Mesendoderm (in vitro differentiated cells): ENCODE results near the gene TTC39C.

Experiments used
- DNase-seq: peaks from one replicate; pipeline ENCODE4 v3.0.0; 2013
- H2AK5ac ChIP-seq: 2 replicates; pipeline ENCODE4 v1.6.1; 2013; ENCODE audit warnings: low read length, inconsistent platforms
- H2BK120ac ChIP-seq: 2 replicates; pipeline ENCODE4 v1.6.1; 2013; ENCODE audit warnings: low read depth, mild to moderate bottlenecking, low read length, moderate library complexity, mixed read lengths
- H2BK15ac ChIP-seq: replicated peaks from 2 replicates; pipeline ENCODE4 v1.6.1; 2013; ENCODE audit warnings: low read depth, mild to moderate bottlenecking, moderate library complexity
- H2BK5ac ChIP-seq: 2 replicates; pipeline ENCODE4 v1.6.1; 2013; ENCODE audit warnings: low read length, inconsistent platforms
- H3K18ac ChIP-seq: 2 replicates; pipeline ENCODE4 v1.6.1; 2013; ENCODE audit warnings: mild to moderate bottlenecking, low read length, mixed read lengths
- H3K23ac ChIP-seq: one replicate; pipeline ENCODE4 v1.6.1; 2013; ENCODE audit warnings: low read length
- H3K27ac ChIP-seq: 2 replicates; pipeline ENCODE4 v1.5.1; 2013; ENCODE audit warnings: low read depth, mild to moderate bottlenecking, inconsistent platforms, low read length, moderate library complexity
- H3K27me3 ChIP-seq: 2 replicates; pipeline ENCODE4 v1.6.1; 2013; ENCODE audit warnings: low read length, control low read depth, mild to moderate bottlenecking, inconsistent platforms; ENCODE audit not compliant: insufficient read depth, poor library complexity
- H3K36me3 ChIP-seq: 2 replicates; pipeline ENCODE4 v1.6.1; 2013; ENCODE audit warnings: low read length, inconsistent platforms; ENCODE audit not compliant: control insufficient read depth, insufficient read depth
- H3K4ac ChIP-seq: one replicate; pipeline ENCODE4 v1.6.1; 2013; ENCODE audit warnings: low read depth, mild to moderate bottlenecking, low read length, moderate library complexity
- H3K4me1 ChIP-seq: 2 replicates; pipeline ENCODE4 v1.6.1; 2013; ENCODE audit warnings: low read depth, low read length, inconsistent platforms; ENCODE audit not compliant: control insufficient read depth
- H3K4me2 ChIP-seq: 2 replicates; pipeline ENCODE4 v1.6.1; 2013; ENCODE audit warnings: low read length
- H3K4me3 ChIP-seq: 2 replicates; pipeline ENCODE4 v1.5.1; 2013; ENCODE audit warnings: mild to moderate bottlenecking, low read length
- H3K56ac ChIP-seq: one replicate; pipeline ENCODE4 v1.6.1; 2013; ENCODE audit warnings: low read length
- H3K79me1 ChIP-seq: 2 replicates; pipeline ENCODE4 v1.6.1; 2013; ENCODE audit warnings: low read length, inconsistent platforms
- H3K79me2 ChIP-seq: 2 replicates; pipeline ENCODE4 v1.6.1; 2013; ENCODE audit warnings: mild to moderate bottlenecking, low read length; ENCODE audit not compliant: control insufficient read depth, insufficient read depth
- H3K9ac ChIP-seq: 2 replicates; pipeline ENCODE4 v1.6.1; 2013; ENCODE audit warnings: low read length, inconsistent platforms
- H4K5ac ChIP-seq: one replicate; pipeline ENCODE4 v1.6.1; 2013; ENCODE audit warnings: low read length
- H4K8ac ChIP-seq: one replicate; pipeline ENCODE4 v1.6.1; 2013; ENCODE audit warnings: low read depth, mild to moderate bottlenecking, control low read depth, low read length, moderate library complexity
- WGBS: extraction: QIAGEN DNeasy Blood & Tissue Kit; methylation state at CpG from one replicate; pipeline ENCODE4 v1.1.7; 2013; ENCODE audit warnings: low lambda C conversion rate, missing lambda C conversion rate; ENCODE audit not compliant: insufficient coverage; ENCODE audit errors: extremely low coverage; 5-methylcytosine and 5-hydroxymethylcytosine counted together

Gene TTC39C

GRCh38 chr18:23970161-23971096 is 44.1 kb upstream of the TTC39C start:
- Histone ChIP-seq H2BK120ac (no peak overlapping the region), H3K9ac (no peak overlapping the region), H3K4me1 (no peaks in the 10 kb centered on the region), H3K18ac (no peak overlapping the region), H2BK15ac (no peak overlapping the region), H3K23ac (no peak overlapping the region), H3K4ac (no peak overlapping the region), H3K27me3 (no peaks in the 10 kb centered on the region), H4K5ac (no peak overlapping the region), H2AK5ac (no peak overlapping the region), H3K79me1 (no peaks in the 10 kb centered on the region), H3K4me2 (no peak overlapping the region), H3K36me3 (no peaks in the 10 kb centered on the region), H3K27ac (no peak overlapping the region), H3K4me3 (no peak overlapping the region), H3K79me2 (no peaks in the 10 kb centered on the region), H3K56ac (no peak overlapping the region), H4K8ac (no peak overlapping the region), H2BK5ac (no peak overlapping the region)
- WGBS: no CpG with 5 or more reads among the region's 7 CpGs
- DNase-seq: no peak

GRCh38 chr18:23971097-23971440 is 43.5 kb upstream of the TTC39C start:
- Histone ChIP-seq H2BK120ac (no peak overlapping the region), H3K18ac (no peak overlapping the region), H3K4me1 (no peaks in the 10 kb centered on the region), H3K56ac (no peak overlapping the region), H3K27ac (no peak overlapping the region), H3K4me3 (no peak overlapping the region), H3K79me2 (no peaks in the 10 kb centered on the region), H2AK5ac (no peak overlapping the region), H3K4me2 (no peak overlapping the region), H3K9ac (no peak overlapping the region), H3K79me1 (no peaks in the 10 kb centered on the region), H3K4ac (no peak overlapping the region), H2BK15ac (no peak overlapping the region), H2BK5ac (no peak overlapping the region), H3K27me3 (no peaks in the 10 kb centered on the region), H4K5ac (no peak overlapping the region), H3K36me3 (no peaks in the 10 kb centered on the region), H4K8ac (no peak overlapping the region), H3K23ac (no peak overlapping the region)
- WGBS: no CpG with 5 or more reads among the region's 5 CpGs
- no peak for DNase-seq

GRCh38 chr18:23971666-23972230 is 42.8 kb upstream of the TTC39C start:
- no peak for DNase-seq
- H4K5ac ChIP-seq: no peak overlapping the region
- no peak overlapping the region for H3K9ac ChIP-seq
- H3K23ac ChIP-seq: no peak overlapping the region
- H2BK120ac ChIP-seq: no peak overlapping the region
- no peak overlapping the region for H2BK15ac ChIP-seq
- H4K8ac ChIP-seq: no peak overlapping the region
- no peaks in the 10 kb centered on the region for H3K4me1 ChIP-seq
- no peaks in the 10 kb centered on the region for H3K79me2 ChIP-seq
- no peak overlapping the region for H2AK5ac ChIP-seq
- no peak overlapping the region for H2BK5ac ChIP-seq
- H3K4me3 ChIP-seq: no peak overlapping the region
- H3K18ac ChIP-seq: no peak overlapping the region
- WGBS: no CpG with 5 or more reads among the region's 5 CpGs
- no peaks in the 10 kb centered on the region for H3K36me3 ChIP-seq
- no peak overlapping the region for H3K27ac ChIP-seq
- H3K56ac ChIP-seq: no peak overlapping the region
- no peaks in the 10 kb centered on the region for H3K79me1 ChIP-seq
- no peak overlapping the region for H3K4me2 ChIP-seq
- no peaks in the 10 kb centered on the region for H3K27me3 ChIP-seq
- no peak overlapping the region for H3K4ac ChIP-seq

- no peaks in the 10 kb centered on the region for H3K4me1 ChIP-seq
- H3K4me3 ChIP-seq: no peak overlapping the region
- no peak overlapping the region for H2BK5ac ChIP-seq
- WGBS: no CpG with 5 or more reads among the region's 6 CpGs
- no peak overlapping the region for H2AK5ac ChIP-seq
- no peaks in the 10 kb centered on the region for H3K79me2 ChIP-seq
- H4K8ac ChIP-seq: no peak overlapping the region
- no peak overlapping the region for H4K5ac ChIP-seq
- H3K79me1 ChIP-seq: no peaks in the 10 kb centered on the region
- no peak overlapping the region for H3K4me2 ChIP-seq
- H3K4ac ChIP-seq: no peak overlapping the region
- H3K36me3 ChIP-seq: no peaks in the 10 kb centered on the region
- no peak overlapping the region for H3K18ac ChIP-seq
- H2BK120ac ChIP-seq: no peak overlapping the region
- H3K56ac ChIP-seq: no peak overlapping the region
- H3K9ac ChIP-seq: no peak overlapping the region
- no peak overlapping the region for H3K27ac ChIP-seq
- DNase-seq: no peak
- no peak overlapping the region for H2BK15ac ChIP-seq
- H3K23ac ChIP-seq: no peak overlapping the region
- H3K27me3 ChIP-seq: no peaks in the 10 kb centered on the region
Observed at GRCh38 chr18:23972453-23972852, 42.1 kb upstream of the TTC39C start.

GRCh38 chr18:23977103-23977502 is 37.5 kb upstream of the TTC39C start:
- Histone ChIP-seq H3K4ac (no peak overlapping the region), H3K9ac (no peak overlapping the region), H3K18ac (no peak overlapping the region), H3K79me1 (no peaks in the 10 kb centered on the region), H3K56ac (no peak overlapping the region), H3K79me2 (no peaks in the 10 kb centered on the region), H3K23ac (no peak overlapping the region), H3K4me3 (no peak overlapping the region), H3K4me2 (no peak overlapping the region), H3K4me1 (no peaks in the 10 kb centered on the region), H3K27me3 (no peaks in the 10 kb centered on the region), H3K36me3 (no peaks in the 10 kb centered on the region), H4K5ac (no peak overlapping the region), H2BK5ac (no peak overlapping the region), H2BK15ac (no peak overlapping the region), H2BK120ac (no peak overlapping the region), H4K8ac (no peak overlapping the region), H3K27ac (no peak overlapping the region), H2AK5ac (no peak overlapping the region)
- no CpG with 5 or more reads among the region's 7 CpGs for WGBS
- no peak for DNase-seq
